T-cell (primary cell): Measurements from ENCODE around the gene MARS2. TPM values are rescaled to one million over a fixed set of nuclear protein-coding genes. Genes with fewer than 3 reads are reported as not detected.
"Not testable (repeated sequence)": the region's sequence is repeated elsewhere in the genome, so short reads cannot be mapped to it uniquely, and the experiment has no call there.

ENCODE experiments used
- ATAC-seq, 4 experiments: fragments of 200-7000 bp in 3 of 4; fragments of 150-1000 bp in 1 of 4; cut with Tn5 transposase; replicated peaks in 1 of 4; 1 replicate in 3 of 4; 2 replicates in 1 of 4; pipeline ENCODE4 v1.10.0; 2021; ENCODE audit warnings: moderate library complexity in 3 of 4, mild to moderate bottlenecking in 2 of 4, moderate number of reproducible peaks in 1 of 4
- CTCF ChIA-PET, 2 donors: fragments of 300-600 bp; sonication (Branson Sonifier 250); formaldehyde crosslinking; loops; one replicate each; lab custom pipeline; 2022; ENCODE audit warnings: antibody characterized with exemption in 2 of 2; lab: Charles Lee
- POLR2A ChIA-PET, 2 donors: fragments of 300-600 bp; sonication (Branson Sonifier 250); formaldehyde crosslinking; loops; one replicate each; lab custom pipeline; 2022; ENCODE audit warnings: antibody characterized with exemption in 2 of 2; lab: Charles Lee
- DNase-seq, 35 experiments: peaks; one replicate each; pipeline versions ENCODE4 v3.0.0 to v3.0.0-alpha.2; 2013 to 2023
- H3K27ac ChIP-seq: one replicate; pipeline ENCODE4 v1.5.1; 2013; ENCODE audit warnings: low read length
- H3K27me3 ChIP-seq, 2 experiments: replicated peaks in 1 of 2; 1 replicate in 1 of 2; 2 replicates in 1 of 2; pipeline versions ENCODE4 v1.6.1 to v1.7.0; 2013; ENCODE audit warnings: low read length in 1 of 2, mixed read lengths in 1 of 2; ENCODE audit not compliant: control insufficient read depth in 2 of 2, insufficient read depth in 2 of 2; ENCODE audit errors: extremely low read depth in 1 of 2
- H3K36me3 ChIP-seq, 2 donors: 1 replicate in 1 of 2; 2 replicates in 1 of 2; pipeline versions ENCODE4 v1.6.1 to v1.7.0; 2013; ENCODE audit warnings: low read length in 1 of 2; ENCODE audit not compliant: control insufficient read depth in 2 of 2, insufficient read depth in 1 of 2; ENCODE audit errors: extremely low read depth in 1 of 2
- H3K4me1 ChIP-seq, 2 experiments: 1 replicate in 1 of 2; 2 replicates in 1 of 2; pipeline versions ENCODE4 v1.6.1 to v1.7.0; 2013; ENCODE audit warnings: low read length in 2 of 2, mixed read lengths in 1 of 2; ENCODE audit not compliant: insufficient read depth in 2 of 2, control insufficient read depth in 1 of 2; ENCODE audit errors: extremely low read depth in 1 of 2
- H3K4me3 ChIP-seq, 2 donors: 1 replicate in 1 of 2; 2 replicates in 1 of 2; pipeline versions ENCODE4 v1.5.1 to v1.7.0; 2013; ENCODE audit warnings: mild to moderate bottlenecking in 2 of 2, low read length in 1 of 2, moderate library complexity in 1 of 2; ENCODE audit not compliant: control insufficient read depth in 1 of 2; ENCODE audit errors: extremely low read depth in 1 of 2
- H3K9me3 ChIP-seq: 2 replicates; pipeline ENCODE4 v1.7.0; 2013
- H3K27ac Mint-ChIP-seq, 2 donors: one replicate each; pipeline ENCODE4 v1.8.0; 2020 to 2021; ENCODE audit warnings: mild to moderate bottlenecking in 2 of 2, mixed read lengths in 2 of 2
- H3K27me3 Mint-ChIP-seq, 2 donors: one replicate each; pipeline ENCODE4 v1.8.0; 2021 to 2022; ENCODE audit warnings: mixed read lengths in 2 of 2
- H3K36me3 Mint-ChIP-seq: one replicate; pipeline ENCODE4 v1.8.0; 2021; ENCODE audit warnings: mixed read lengths
- H3K4me1 Mint-ChIP-seq, 3 donors: one replicate each; pipeline ENCODE4 v1.8.0; 2020 to 2022; ENCODE audit warnings: mixed read lengths in 3 of 3, mild to moderate bottlenecking in 1 of 3
- H3K4me3 Mint-ChIP-seq, 3 donors: one replicate each; pipeline ENCODE4 v1.8.0; 2020 to 2022; ENCODE audit warnings: mild to moderate bottlenecking in 3 of 3, mixed read lengths in 3 of 3, moderate library complexity in 3 of 3
- H3K9me3 Mint-ChIP-seq, 3 donors: one replicate each; pipeline ENCODE4 v1.8.0; 2020 to 2022; ENCODE audit warnings: mixed read lengths in 3 of 3
- WGBS: methylation state at CpG from one replicate; pipeline ENCODE4 v1.1.5; 2013; ENCODE audit warnings: missing lambda C conversion rate; ENCODE audit not compliant: insufficient coverage; 5-methylcytosine and 5-hydroxymethylcytosine counted together
- total RNA-seq, 35 experiments: library from RNA in 6 of 35; stranded (reverse) in 6 of 35; fragments of 120-200 nt in 1 of 35; gene quantifications; one replicate each; pipeline versions ENCODE4 v1.2.1 to v1.2.4 and lab custom pipeline; 2013 to 2026

The MARS2 gene
- total RNA-seq, 5 donors from 2014 or later (not counting 1 experiment from before 2014, with no cell fraction given): 11.2 to 17.1 (median 14.0) TPM

- Histone ChIP-seq H3K27me3 (no peaks in the 10 kb centered on the region), H3K4me3 (no peak overlapping the region), H3K9me3 (no peaks in the 10 kb centered on the region), H3K36me3 (no peaks in the 10 kb centered on the region), H3K4me1 (no peaks in the 10 kb centered on the region), H3K27ac (no peak overlapping the region)
- 83% methylated on average over 2 of the region's 6 CpGs for WGBS
- DNase-seq (no peak), ATAC-seq (no peak)
- CTCF ChIA-PET: no interaction called here
- Mint-ChIP-seq H3K9me3 (no peaks in the 10 kb centered on the region), H3K27ac (no peak overlapping the region), H3K27me3 (peaks cover 20 to 30% of the 10 kb centered on the region in 2 donors), H3K36me3 (no peaks in the 10 kb centered on the region), H3K4me1 (no peaks in the 10 kb centered on the region), H3K4me3 (no peak overlapping the region)
- POLR2A ChIA-PET: no interaction called here
Observed at GRCh38 chr2:197675711-197676188, 29.4 kb upstream of the MARS2 start.

DNA sequence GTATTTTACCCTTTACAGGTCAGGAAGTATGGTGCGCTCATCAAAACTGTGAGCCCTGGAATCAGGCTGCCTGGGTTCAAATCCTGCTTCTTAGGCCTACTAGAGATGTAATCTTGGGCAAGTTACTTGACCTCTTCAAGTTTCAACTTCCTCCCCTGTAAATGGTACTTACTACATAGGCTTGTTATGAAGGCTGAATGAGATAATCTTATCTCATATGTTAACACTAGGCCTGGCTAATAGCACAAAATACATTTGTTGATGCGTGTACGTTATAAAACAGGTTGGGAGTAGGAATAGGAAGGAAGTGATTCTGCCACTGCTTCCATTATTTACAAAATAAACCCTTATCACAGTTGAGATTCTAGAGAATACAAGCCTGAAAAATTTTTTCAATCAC, 28.1 kb upstream of the MARS2 start:
- CTCF ChIA-PET: no interaction called here
- Histone ChIP-seq H3K27me3 (no peaks in the 10 kb centered on the region), H3K9me3 (no peaks in the 10 kb centered on the region), H3K27ac (no peak overlapping the region), H3K4me3 (no peak overlapping the region), H3K4me1 (no peaks in the 10 kb centered on the region), H3K36me3 (no peaks in the 10 kb centered on the region)
- DNase-seq (no peak), ATAC-seq (no peak)
- H3K4me1 Mint-ChIP-seq: no peaks in the 10 kb centered on the region
- no peaks in the 10 kb centered on the region for H3K36me3 Mint-ChIP-seq
- no peak overlapping the region for H3K4me3 Mint-ChIP-seq
- H3K27me3 Mint-ChIP-seq: peaks cover 14 to 23% of the 10 kb centered on the region in 2 donors
- POLR2A ChIA-PET: no interaction called here
- whole genome bisulfite sequencing: no CpG with 5 or more reads among the region's 3 CpGs
- no peak overlapping the region for H3K27ac Mint-ChIP-seq
- no peaks in the 10 kb centered on the region for H3K9me3 Mint-ChIP-seq

- WGBS: no CpG with 5 or more reads among the region's 2 CpGs
- no peaks in the 10 kb centered on the region for H3K4me1 ChIP-seq
- DNase-seq (no peak), ATAC-seq (no peak)
- no peaks in the 10 kb centered on the region for H3K9me3 Mint-ChIP-seq
- H3K4me3 Mint-ChIP-seq: no peak overlapping the region
- no peak overlapping the region for H3K27ac Mint-ChIP-seq
- POLR2A ChIA-PET: no interaction called here
- no peaks in the 10 kb centered on the region for H3K9me3 ChIP-seq
- H3K4me3 ChIP-seq: no peak overlapping the region
- no peaks in the 10 kb centered on the region for H3K36me3 Mint-ChIP-seq
- H3K27ac ChIP-seq: no peak overlapping the region
- H3K4me1 Mint-ChIP-seq: no peaks in the 10 kb centered on the region
- peaks cover 14 to 23% of the 10 kb centered on the region in 2 donors for H3K27me3 Mint-ChIP-seq
- H3K27me3 ChIP-seq: no peaks in the 10 kb centered on the region
- no peaks in the 10 kb centered on the region for H3K36me3 ChIP-seq
- CTCF ChIA-PET: no interaction called here
Observed at GRCh38 chr2:197677483-197677882, 27.7 kb upstream of the MARS2 start.

- H3K9me3 Mint-ChIP-seq, CTCF ChIA-PET, H3K9me3 ChIP-seq, ATAC-seq, DNase-seq, H3K4me1 ChIP-seq, H3K36me3 Mint-ChIP-seq, H3K4me3 ChIP-seq, H3K36me3 ChIP-seq, H3K27me3 ChIP-seq, H3K27ac Mint-ChIP-seq, H3K4me3 Mint-ChIP-seq, H3K27ac ChIP-seq: not testable (repeated sequence)
- POLR2A ChIA-PET: interaction anchor here in 1 of 2 donors (0.6 kb wide), 1 partner anchor 9 kb away, joined by 3 read pairs; no protein-coding TSS in a partner anchor
- no CpG with 5 or more reads among the region's 6 CpGs for WGBS
- Mint-ChIP-seq H3K27me3 (peaks cover 0 to 11% of the 10 kb centered on the region in 2 donors), H3K4me1 (peaks cover 0 to 17% (median 8%) of the 10 kb centered on the region in 3 donors)
Observed at GRCh38 chr2:197695206-197695605, 10.0 kb upstream of the MARS2 start.

GRCh38 chr2:197695971-197696370, 9.2 kb upstream of the MARS2 start:
- H3K4me3 ChIP-seq, ATAC-seq, POLR2A ChIA-PET, H3K4me3 Mint-ChIP-seq, H3K36me3 ChIP-seq, CTCF ChIA-PET, H3K27ac ChIP-seq, H3K9me3 ChIP-seq, H3K27ac Mint-ChIP-seq, H3K27me3 ChIP-seq, H3K36me3 Mint-ChIP-seq, DNase-seq, H3K9me3 Mint-ChIP-seq, H3K4me1 ChIP-seq: not testable (repeated sequence)
- H3K4me1 Mint-ChIP-seq: peaks cover 0 to 18% (median 8%) of the 10 kb centered on the region in 3 donors
- H3K27me3 Mint-ChIP-seq: peaks cover 0 to 13% of the 10 kb centered on the region in 2 donors
- WGBS: no CpG with 5 or more reads among the region's 30 CpGs

DNA sequence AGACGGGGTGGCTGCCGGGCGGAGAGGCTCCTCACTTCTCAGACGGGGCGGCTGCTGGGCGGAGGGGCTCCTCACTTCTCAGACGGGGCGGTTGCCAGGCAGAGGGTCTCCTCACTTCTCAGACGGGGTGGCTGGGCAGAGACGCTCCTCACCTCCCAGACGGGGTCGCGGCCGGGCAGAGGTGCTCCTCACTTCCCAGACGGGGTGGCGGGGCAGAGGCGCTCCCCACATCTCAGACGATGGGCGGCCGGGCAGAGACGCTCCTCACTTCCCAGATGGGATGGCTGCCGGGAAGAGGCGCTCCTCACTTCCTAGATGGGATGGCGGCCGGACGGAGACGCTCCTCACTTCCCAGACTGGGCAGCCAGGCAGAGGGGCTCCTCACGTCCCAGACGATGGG, 8.6 kb upstream of the MARS2 start:
- H3K9me3 Mint-ChIP-seq, H3K27me3 ChIP-seq, H3K4me3 Mint-ChIP-seq, H3K27ac Mint-ChIP-seq, POLR2A ChIA-PET, DNase-seq, H3K36me3 Mint-ChIP-seq, H3K36me3 ChIP-seq, ATAC-seq, H3K27ac ChIP-seq, H3K4me1 ChIP-seq, CTCF ChIA-PET, H3K4me3 ChIP-seq, H3K9me3 ChIP-seq: not testable (repeated sequence)
- no CpG with 5 or more reads among the region's 29 CpGs for WGBS
- Mint-ChIP-seq H3K4me1 (peaks cover 0 to 19% (median 8%) of the 10 kb centered on the region in 3 donors), H3K27me3 (peaks cover 1 to 19% of the 10 kb centered on the region in 2 donors)

- CTCF ChIA-PET, H3K27ac ChIP-seq, H3K27ac Mint-ChIP-seq, H3K36me3 ChIP-seq, ATAC-seq, DNase-seq, H3K4me3 ChIP-seq, H3K9me3 Mint-ChIP-seq, H3K27me3 ChIP-seq, POLR2A ChIA-PET, H3K4me1 ChIP-seq, H3K4me3 Mint-ChIP-seq, H3K36me3 Mint-ChIP-seq, H3K9me3 ChIP-seq: not testable (repeated sequence)
- peaks cover 4 to 21% of the 10 kb centered on the region in 2 donors for H3K27me3 Mint-ChIP-seq
- peaks cover 4 to 14% (median 12%) of the 10 kb centered on the region in 3 donors for H3K4me1 Mint-ChIP-seq
Observed at GRCh38 chr2:197699724-197700123, 5.4 kb upstream of the MARS2 start.
